ENCODE results near the gene NIPAL3. TPM values are rescaled to one million over a fixed set of nuclear protein-coding genes. Genes with fewer than 3 reads are reported as not detected.

NIPAL3 gene
- total RNA-seq, 1 donor from 2014 or later, result 30.1 TPM

GRCh38 chr1:24476571-24476970, 61.0 kb downstream of the NIPAL3 start:
- no peaks in the 10 kb centered on the region for H3K4me1 ChIP-seq
- no peak overlapping the region for H3K4me3 ChIP-seq
- no peaks in the 10 kb centered on the region for H3K9me3 ChIP-seq (replicated peaks)
- TF ChIP-seq CTCF (IDR thresholded peaks at IDR 0.05; ENCODE audit: borderline replicate concordance), result no peak
- intact Hi-C loops (cut with micrococcal nuclease), result no loop called here
- H3K27ac ChIP-seq (replicated peaks), result no peak overlapping the region
- no peaks in the 10 kb centered on the region for H3K36me3 ChIP-seq
- H3K27me3 ChIP-seq (ENCODE audit: low read depth), result no peaks in the 10 kb centered on the region
- DNase-seq, result no peak

- Histone ChIP-seq H3K9me3 (replicated peaks) (no peaks in the 10 kb centered on the region), H3K4me1 (no peaks in the 10 kb centered on the region), H3K27ac (replicated peaks) (no peak overlapping the region), H3K4me3 (no peak overlapping the region), H3K27me3 (ENCODE audit: low read depth) (no peaks in the 10 kb centered on the region), H3K36me3 (no peaks in the 10 kb centered on the region)
- TF ChIP-seq CTCF (IDR thresholded peaks at IDR 0.05; ENCODE audit: borderline replicate concordance), result no peak
- intact Hi-C loops (cut with micrococcal nuclease), result no loop called here
- DNase-seq, result no peak
Observed at GRCh38 chr1:24477309-24477708, 61.7 kb downstream of the NIPAL3 start.

- no peak for DNase-seq
- no peaks in the 10 kb centered on the region for H3K27me3 ChIP-seq (ENCODE audit: low read depth)
- H3K36me3 ChIP-seq, result no peaks in the 10 kb centered on the region
- no peak overlapping the region for H3K27ac ChIP-seq (replicated peaks)
- no peaks in the 10 kb centered on the region for H3K4me1 ChIP-seq
- intact Hi-C loops (cut with micrococcal nuclease), result no loop called here
- H3K9me3 ChIP-seq (replicated peaks), result no peaks in the 10 kb centered on the region
- TF ChIP-seq CTCF (IDR thresholded peaks at IDR 0.05; ENCODE audit: borderline replicate concordance), result no peak
- no peak overlapping the region for H3K4me3 ChIP-seq
Observed at GRCh38 chr1:24481101-24481500, 65.5 kb downstream of the NIPAL3 start.

GRCh38 chr1:24481843-24482610, 66.4 kb downstream of the NIPAL3 start:
- Histone ChIP-seq H3K27ac (replicated peaks) (no peak overlapping the region), H3K36me3 (no peaks in the 10 kb centered on the region), H3K4me1 (no peaks in the 10 kb centered on the region), H3K27me3 (ENCODE audit: low read depth) (no peaks in the 10 kb centered on the region), H3K9me3 (replicated peaks) (no peaks in the 10 kb centered on the region), H3K4me3 (no peak overlapping the region)
- no peak for TF ChIP-seq CTCF (IDR thresholded peaks at IDR 0.05; ENCODE audit: borderline replicate concordance)
- intact Hi-C loops (cut with micrococcal nuclease), result no loop called here
- DNase-seq, result no peak

GRCh38 chr1:24483441-24483840, 67.8 kb downstream of the NIPAL3 start:
- H3K27me3 ChIP-seq (ENCODE audit: low read depth), result no peaks in the 10 kb centered on the region
- no peaks in the 10 kb centered on the region for H3K36me3 ChIP-seq
- no peaks in the 10 kb centered on the region for H3K9me3 ChIP-seq (replicated peaks)
- intact Hi-C loops (cut with micrococcal nuclease), result no loop called here
- TF ChIP-seq CTCF (IDR thresholded peaks at IDR 0.05; ENCODE audit: borderline replicate concordance), result no peak
- no peak overlapping the region for H3K4me3 ChIP-seq
- H3K27ac ChIP-seq (replicated peaks), result no peak overlapping the region
- no peak for DNase-seq
- H3K4me1 ChIP-seq, result no peaks in the 10 kb centered on the region

Data from left ventricle myocardium inferior (tissue), 1 donor.